ENCODE measurements around the gene EIF4G3.

- TF ChIP-seq CTCF (IDR thresholded peaks at IDR 0.05): no peak
- TF ChIP-seq POLR2A (IDR thresholded peaks at IDR 0.05): no peak
- no peak for TF ChIP-seq EP300 (IDR thresholded peaks at IDR 0.05)
These were observed 7.6 kb upstream of the EIF4G3 start for GRCh38 chr1:21184276-21184675.
